ENCODE data around the gene DNAAF9. TPM values are rescaled to one million over a fixed set of nuclear protein-coding genes. Genes with fewer than 3 reads are reported as not detected.

DNAAF9 gene
- total RNA-seq, 1 donor from 2014 or later: 2.9 TPM

DNA sequence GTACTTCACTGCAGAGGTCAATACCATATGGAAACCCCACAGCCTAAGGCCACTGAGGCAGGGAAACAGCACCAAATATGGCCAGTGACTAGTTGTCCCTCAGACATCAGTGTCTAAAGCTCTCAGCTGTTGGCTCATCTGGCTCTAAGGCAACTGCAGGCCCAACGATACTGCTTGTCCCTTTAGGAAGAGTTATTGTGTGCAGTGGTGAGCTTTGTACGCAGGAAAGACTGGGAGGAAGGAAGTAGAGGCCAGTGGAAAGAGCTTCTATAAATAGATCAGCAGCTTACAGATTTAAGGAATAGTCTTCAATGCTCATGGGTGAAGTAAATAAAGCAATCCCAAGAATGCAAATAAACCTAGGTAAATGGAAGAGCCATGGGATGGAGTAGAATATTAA lies 29.3 kb downstream of the DNAAF9 start:
- ATAC-seq (peak; percentile 52), DNase-seq (ENCODE audit: low spot score) (no peak)

DNA sequence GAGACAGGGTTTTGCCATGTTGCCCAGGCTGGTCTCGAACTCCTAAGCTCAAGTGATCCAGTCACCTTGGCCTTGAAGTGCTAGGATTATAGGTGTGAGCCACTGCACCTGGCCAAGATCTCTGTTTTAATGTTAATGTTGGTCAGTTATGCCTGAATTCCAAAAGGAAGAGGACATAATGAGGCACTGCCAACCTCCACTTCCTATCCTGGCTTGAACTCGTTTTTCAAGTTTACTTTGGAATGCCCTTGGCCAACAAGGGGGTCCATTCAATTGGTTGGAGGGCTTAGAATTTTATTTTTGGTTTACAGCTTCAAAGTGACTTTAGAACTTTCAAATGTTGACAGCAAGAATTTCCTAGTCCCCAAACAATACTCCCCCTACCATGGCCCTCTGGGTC lies 29.8 kb downstream of the DNAAF9 start:
- DNase-seq (ENCODE audit: low spot score) (no peak), ATAC-seq (no peak)

GRCh38 chr20:3374296-3374695 lies 33.2 kb downstream of the DNAAF9 start:
- ATAC-seq: peak; percentile 49
- no peak for DNase-seq (ENCODE audit: low spot score)

GRCh38 chr20:3371754-3372153 lies 35.7 kb downstream of the DNAAF9 start:
- ATAC-seq (no peak), DNase-seq (ENCODE audit: low spot score) (no peak)

DNA sequence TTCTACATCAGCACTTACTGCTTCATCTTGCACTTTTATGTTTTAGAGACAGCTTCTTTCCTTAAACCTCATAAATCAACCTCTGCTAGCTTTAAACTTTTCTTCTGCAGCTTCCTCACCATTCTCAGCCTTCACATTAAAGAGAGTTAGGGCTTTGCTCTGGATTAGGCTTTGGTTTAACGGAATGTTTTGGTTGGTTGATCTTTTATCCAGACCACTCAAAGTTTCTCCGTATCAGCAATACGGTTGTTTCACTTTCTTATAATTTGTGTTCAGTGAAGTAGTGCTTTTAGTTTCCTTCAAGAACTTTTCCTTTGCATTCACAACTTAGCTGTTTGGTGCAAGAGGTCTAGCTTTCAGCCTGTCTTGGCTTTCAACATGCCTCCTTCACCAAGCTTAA lies 40.4 kb downstream of the DNAAF9 start:
- no peak for DNase-seq (ENCODE audit: low spot score)
- no peak for ATAC-seq

DNA sequence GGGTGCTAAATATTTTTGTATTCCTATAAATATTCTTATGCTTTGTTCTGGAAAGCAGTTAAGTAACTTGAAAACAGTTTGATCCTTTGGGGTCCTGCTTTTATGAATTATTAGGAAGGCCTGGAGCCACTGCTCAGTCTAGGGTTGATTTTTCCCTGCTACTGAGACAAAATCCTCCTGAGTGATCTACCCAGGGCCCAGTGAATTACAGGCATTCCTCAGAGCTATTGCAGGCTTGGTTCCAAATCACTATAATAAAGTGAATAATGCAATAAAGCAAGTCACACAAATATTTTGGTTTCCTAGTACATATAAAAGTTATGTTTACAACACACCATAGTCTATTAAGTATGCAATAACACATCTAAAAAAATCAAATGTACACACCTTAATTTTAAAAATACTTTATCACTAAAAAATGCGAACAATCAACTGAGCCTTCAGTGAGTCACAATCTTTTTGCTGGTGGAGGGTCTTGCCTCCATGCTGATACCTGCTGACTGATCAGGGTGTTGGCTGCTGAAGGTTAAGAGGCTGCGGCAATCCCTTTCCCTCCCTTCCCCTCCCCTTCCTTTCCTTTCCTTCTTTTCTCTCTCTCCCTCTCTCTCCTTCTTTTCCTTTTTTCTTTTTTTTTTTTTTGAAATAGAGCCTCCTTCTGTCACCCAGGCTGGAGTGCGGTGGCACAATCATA lies 43.0 kb downstream of the DNAAF9 start:
- ATAC-seq (no peak), DNase-seq (ENCODE audit: low spot score) (no peak)

DNA sequence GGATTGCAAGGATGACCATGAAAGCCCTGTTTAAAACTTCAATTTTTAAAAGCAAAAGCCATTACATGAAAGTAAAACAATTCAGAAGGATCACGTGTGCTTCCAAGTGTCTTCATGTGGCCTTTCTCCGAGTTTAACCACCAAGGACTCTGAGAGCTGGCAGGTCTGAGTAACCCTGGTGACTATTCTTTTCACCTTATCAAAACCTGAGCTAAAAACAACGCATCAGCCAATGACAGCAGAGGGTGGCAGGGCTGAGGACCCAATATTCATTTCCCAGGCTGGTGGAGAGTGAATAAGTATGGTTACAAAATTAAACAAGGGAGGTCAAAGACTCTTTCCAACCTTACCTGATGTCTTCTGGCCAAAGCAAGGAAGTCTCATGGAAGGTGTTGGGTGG lies 46.7 kb downstream of the DNAAF9 start:
- DNase-seq (ENCODE audit: low spot score): no peak
- ATAC-seq: no peak

GRCh38 chr20:3358676-3359340 lies 48.7 kb downstream of the DNAAF9 start:
- DNase-seq (ENCODE audit: low spot score): no peak
- peak; percentile 92 for ATAC-seq

Other genes starting within 250 kb of the DNAAF9 start
- 9.3 TPM for gene FASTKD5, start 247.8 kb downstream of the DNAAF9 start, total RNA-seq
- gene UBOX5, start 247.8 kb downstream of the DNAAF9 start, total RNA-seq: 2.7 TPM
- 5.7 TPM for gene LZTS3, start 234.1 kb downstream of the DNAAF9 start, total RNA-seq
- 71.0 TPM for gene DDRGK1, start 203.0 kb downstream of the DNAAF9 start, total RNA-seq
- 25.3 TPM for gene ITPA, start 198.2 kb downstream of the DNAAF9 start, total RNA-seq
- 0.18 TPM for gene SLC4A11, start 168.5 kb downstream of the DNAAF9 start, total RNA-seq
- gene ATRN, start 63.3 kb upstream of the DNAAF9 start, total RNA-seq: 45.9 TPM

Measured in left lobe of liver (tissue), 2 donors.